GM20431 (cell line): ENCODE results near the gene GALNT10.

Source experiments
- in situ Hi-C: fragments of 300-500 bp; cut with MseI, MboI; formaldehyde crosslinking; loops from one replicate; pipeline ENCODE4 v1.15.0; 2020; ENCODE audit warnings: low sequenced_read_pairs; ENCODE audit not compliant: unreplicated experiment

GALNT10 gene

DNA sequence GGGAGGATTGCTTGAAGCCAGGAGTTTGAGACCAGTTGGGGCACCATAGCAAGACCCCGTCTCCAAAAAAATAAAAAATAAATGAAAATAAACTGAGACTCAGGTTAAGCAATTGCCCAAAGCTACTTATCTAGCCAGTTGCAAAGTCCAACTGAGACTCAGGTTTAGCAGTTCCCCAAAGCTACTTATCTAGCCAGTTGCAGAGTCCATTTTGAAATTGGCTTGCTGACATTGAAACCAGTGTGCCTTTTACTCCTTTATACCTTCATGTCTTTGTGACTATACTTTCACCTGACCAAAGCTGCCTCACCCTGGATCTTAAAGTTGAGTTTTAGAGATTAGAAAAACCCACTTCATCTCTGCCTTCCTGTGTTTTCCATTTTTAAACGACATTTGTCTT lies 66.5 kb downstream of the GALNT10 start:
- in situ Hi-C loops: no loop called here

DNA sequence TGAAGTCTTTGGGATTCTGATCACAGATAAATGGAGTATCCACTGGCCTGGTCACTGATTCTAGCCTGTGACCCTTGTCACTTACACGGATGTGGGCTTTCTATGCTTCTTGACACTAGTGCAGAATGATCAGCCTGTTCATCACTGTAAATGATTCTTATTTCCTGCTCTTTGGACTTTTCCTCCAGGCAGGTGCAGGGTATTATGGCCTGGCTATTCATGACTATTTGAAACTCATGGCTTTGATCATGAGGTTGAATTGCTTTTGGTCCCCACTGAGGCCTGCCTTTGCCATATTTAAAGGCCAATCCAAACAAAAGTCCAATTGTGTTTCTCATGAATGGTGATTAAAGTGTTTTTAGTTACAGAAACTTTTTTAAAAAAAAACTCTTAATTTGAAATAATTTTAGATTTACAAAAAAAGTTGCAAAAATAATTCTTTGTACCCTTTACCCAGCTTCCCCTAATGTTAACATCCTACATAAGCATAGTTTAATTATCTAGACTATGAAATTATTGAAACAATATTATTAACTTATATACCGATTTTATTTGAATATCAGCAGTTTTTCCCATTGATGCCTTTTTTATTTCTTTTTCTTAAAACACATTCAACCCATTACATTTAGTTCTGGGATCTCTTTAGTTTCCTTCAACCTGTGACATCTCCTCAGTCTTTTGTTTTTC lies 68.1 kb downstream of the GALNT10 start:
- in situ Hi-C loops: no loop called here

DNA sequence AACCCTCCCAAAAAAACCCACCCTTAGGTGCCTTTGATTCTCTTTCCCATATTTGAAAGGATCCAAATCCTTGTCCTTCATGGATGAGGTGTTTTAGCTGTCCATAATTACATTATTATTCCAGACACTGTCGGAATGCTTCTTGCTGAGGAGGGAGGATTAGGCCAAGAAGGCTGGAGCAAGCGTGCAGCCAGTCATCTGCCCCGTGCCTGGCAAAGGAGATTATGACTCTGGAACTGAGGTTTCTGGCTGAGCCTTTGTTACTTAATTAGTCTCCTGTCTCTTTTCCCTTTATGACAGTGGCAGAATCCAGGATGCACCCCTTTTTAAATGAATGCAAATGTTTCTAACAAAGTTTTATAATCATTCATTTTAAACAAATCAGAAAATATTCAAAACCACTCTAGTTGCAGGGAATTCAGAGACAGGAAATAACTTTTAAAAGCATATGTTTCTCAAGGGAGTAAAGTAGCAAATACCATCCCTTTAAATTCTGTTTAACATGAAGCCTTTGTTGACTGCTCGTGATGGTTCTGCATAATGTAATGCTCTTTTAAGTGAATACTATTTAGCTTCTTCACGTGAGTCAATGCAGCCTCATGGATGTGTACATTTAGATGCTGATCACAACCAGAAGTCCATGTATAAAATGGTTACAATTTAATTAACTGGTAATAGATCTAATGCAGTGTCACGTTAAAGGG lies 69.8 kb downstream of the GALNT10 start:
- in situ Hi-C loops: no loop called here

DNA sequence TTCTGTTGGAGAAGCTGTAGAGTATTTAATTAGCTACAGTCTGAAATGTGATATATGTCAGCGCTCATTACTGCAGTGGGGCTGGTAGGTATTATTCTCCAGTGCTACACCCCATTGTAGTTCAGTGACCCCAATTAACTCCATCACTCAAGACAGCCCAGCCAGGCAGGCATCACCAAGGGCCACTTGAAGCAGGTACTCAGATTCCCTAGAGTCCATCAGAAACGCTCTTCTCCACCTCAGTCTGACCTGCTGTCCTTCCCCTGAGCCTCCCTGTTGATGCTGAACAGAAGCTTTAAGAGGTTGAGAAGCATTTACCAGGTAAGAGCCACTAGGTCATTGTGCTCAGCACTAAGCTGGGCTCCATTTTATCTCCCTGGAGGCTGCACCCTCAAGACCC lies 71.8 kb downstream of the GALNT10 start:
- in situ Hi-C loops: no loop called here

DNA sequence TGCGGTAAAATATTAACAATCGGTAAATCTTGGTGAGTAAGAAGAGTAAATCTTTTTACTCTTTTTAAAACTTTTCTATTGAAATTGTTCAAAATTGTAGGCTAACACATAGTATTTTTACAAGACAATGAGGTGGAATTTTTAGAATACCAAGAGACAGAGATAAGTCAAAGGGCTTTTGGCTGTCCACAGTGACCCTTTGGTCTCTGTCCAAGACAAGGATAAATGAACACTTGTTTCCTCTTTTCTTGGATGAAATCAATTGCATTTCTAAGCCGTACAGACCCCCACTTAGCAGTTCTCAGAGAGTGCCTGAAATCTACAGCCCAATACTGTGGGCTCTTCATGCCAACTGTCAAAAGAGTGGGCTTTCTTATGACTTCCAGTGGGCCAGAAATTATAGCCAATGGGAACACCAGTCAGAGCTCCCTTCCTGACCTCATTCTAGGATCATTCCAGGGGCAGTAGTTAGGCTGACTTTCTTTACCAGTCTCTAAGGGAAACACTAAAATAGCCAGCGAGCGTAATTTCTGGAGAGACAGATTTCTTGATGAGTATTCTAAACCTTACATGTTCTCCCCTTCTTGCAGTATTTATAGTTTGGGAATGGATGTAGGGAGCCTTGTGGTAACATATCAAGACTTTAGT lies 74.1 kb downstream of the GALNT10 start:
- in situ Hi-C loops: no loop called here

DNA sequence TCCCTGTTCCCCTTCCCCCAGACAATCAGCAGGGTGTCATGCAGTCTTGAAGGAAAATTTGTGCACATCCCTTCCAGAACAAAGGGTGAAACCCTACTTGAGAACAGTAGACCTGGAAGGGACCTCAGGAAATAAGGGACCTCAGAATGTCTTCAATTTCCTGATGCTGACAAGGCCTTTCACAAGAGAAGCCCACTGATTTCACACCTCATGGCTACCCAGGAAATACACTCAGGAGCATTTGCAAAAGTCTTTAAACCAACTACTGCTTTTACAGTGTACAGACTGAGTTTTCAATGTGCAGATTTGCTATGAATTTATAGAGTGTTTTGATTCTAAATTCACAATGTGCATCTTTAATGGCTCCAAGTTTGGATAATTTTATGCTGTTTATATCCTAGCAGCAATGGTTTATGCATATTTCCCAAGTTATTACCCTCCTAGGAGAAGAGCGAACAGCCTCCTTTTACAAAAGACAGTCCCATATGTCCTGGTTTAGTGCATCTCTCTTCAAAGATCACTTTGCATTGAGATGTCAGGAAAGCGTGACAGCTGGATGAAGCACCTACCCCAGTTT lies 74.8 kb downstream of the GALNT10 start:
- in situ Hi-C loops: no loop called here

GRCh38 chr5:154267516-154267915 lies 77.0 kb downstream of the GALNT10 start:
- in situ Hi-C loops: no loop called here

GRCh38 chr5:154268073-154268472 lies 77.5 kb downstream of the GALNT10 start:
- in situ Hi-C loops: no loop called here

DNA sequence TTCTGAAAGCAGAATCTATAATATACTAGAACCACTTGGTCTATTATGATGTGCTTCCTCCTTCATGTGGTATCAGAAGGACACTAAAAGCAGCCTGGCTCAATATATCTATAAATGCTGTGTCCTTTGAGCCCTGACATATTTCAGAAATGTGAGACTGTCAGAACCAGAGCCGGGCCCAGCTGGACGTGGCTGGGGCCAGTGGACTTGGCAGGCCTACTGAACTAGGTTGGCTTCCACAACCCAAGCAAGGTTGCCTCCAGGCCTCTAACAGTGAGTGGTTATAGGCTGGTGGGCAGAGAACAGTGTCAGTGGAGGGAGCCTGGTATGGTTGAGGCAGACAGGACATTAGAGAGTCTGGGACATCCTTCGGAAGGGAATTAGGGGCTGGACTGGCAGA lies 78.9 kb downstream of the GALNT10 start:
- in situ Hi-C loops: no loop called here

DNA sequence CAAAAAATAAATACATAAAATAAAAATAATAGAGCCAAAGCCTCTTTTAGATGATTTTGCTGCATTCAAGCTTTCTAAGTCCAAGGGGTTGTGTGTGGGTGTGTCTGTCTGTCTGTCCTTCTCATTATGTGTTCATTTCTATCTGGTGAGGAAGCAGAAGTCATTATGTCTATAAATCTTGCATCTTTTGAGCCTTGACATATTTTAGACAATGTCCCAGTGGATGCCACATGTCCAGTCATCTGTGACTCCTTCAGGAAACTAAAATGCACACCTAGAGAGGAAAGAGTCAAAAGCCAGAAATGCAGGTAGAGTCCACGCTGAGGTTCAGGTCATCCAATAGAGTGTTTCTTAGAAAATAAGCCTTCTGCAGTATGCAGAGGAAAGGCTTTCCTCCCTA lies 80.9 kb downstream of the GALNT10 start:
- in situ Hi-C loops: no loop called here

- in situ Hi-C loops: no loop called here
Observed at GRCh38 chr5:154271936-154272514, 81.5 kb downstream of the GALNT10 start.

DNA sequence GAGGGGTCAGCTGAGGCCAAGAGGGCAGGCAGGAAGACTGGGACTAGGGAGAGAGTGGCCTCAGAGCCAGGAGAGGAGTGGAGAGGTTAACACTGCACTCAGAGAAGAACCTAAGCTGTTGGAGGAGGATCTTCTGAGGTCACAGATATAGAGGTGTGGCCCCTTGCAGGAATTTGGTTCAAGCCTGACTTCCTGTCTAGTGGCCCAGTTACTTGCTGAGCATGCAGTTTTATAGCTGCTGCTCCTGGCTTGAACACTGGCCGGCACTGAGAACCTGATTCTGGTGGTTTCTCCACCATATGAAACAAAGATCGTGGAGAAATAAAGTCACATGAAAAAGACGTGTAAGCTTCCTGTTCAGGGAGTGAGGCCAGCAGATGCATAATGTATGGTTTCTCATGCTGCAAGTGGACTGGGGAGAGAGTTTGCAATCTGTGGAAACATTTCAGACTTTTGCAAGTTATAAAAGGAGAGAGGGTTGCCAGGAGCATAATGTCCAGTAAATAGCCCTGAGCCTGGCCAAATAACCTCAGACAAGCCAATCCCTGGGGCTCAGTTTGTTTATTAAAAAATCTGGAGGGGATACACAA lies 82.6 kb downstream of the GALNT10 start:
- in situ Hi-C loops: no loop called here

GRCh38 chr5:154273963-154274827 lies 83.7 kb downstream of the GALNT10 start:
- in situ Hi-C loops: no loop called here

GRCh38 chr5:154274828-154275185 lies 84.3 kb downstream of the GALNT10 start:
- in situ Hi-C loops: no loop called here

DNA sequence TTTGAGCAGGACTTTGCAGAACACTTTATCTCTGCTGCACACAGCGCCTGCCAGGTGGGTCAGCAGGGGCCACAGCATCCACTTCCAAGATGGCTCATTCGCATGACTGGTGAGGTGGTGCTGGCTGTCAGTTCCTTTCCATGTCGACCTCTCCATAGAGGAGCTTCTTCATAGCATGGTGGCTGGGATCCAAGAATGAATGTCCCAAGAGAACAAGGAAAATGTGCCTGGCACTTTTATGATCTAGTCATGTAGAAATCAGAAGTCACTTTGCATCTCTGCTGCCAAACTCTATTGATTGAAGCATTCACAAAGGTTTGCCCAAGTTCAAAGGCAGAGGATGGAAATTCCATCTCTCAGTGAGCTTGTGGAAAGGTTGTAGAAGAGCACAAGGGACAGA lies 85.0 kb downstream of the GALNT10 start:
- in situ Hi-C loops: no loop called here

DNA sequence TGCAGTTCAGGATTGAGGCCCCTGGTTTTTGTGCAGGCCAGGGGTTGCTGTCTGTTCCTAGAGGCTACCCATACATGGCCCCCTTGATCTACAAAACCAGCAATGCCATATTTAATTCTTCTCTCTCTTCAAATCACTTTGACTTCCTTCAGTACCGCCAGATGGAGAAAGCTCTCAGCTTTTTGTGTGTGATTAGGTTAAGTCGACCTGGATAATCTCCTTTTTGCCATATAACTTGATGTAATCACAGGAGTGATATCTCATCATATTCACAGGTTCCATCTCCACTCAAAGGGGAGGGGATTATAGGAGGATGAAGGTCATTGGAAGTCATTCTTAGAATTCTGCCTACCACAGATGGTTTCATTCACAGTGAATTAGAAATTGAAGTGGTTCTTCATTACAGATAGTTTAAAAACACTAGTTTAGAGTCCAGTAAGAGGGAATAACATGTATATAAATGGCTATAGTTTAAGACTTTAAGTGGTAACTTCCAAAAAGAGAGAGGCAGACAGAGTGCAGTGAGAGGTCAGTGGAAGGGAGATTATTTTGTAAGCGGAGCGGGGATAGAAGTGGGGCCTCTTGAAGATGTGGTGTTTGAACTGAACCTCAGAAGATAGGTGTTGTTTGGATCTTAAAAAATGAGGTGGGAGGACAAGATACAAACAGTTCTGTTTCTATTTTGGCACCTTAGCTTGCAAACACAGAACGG lies 85.9 kb downstream of the GALNT10 start:
- in situ Hi-C loops: no loop called here

GRCh38 chr5:154276973-154277331 lies 86.4 kb downstream of the GALNT10 start:
- in situ Hi-C loops: no loop called here

GRCh38 chr5:154277499-154277898 lies 87.0 kb downstream of the GALNT10 start:
- in situ Hi-C loops: no loop called here

DNA sequence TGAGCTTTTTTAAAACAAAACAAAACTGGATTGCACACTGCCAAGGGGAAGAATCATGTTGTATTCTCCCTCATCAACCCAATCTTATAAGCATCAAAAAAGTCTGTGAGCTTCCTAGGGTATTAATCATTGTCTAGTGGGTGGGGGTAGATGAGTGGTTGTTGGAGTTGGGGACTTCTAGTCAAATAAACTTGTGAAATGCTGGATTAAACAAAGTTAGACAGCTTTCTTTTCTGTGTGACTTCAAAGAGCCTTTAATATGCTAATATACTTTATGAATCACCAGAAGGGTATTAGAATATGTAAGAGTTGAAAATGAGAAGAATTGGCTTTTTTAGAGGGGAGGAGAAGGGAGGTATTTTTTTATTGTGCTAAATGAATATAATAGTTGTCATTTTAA lies 87.7 kb downstream of the GALNT10 start:
- in situ Hi-C loops: no loop called here
